ENCODE data around the gene CC2D1A. TPM values are rescaled to one million over a fixed set of nuclear protein-coding genes. Genes with fewer than 3 reads are reported as not detected.

Gene CC2D1A
- total RNA-seq, 1 donor from 2014 or later = 22.6 TPM

DNA sequence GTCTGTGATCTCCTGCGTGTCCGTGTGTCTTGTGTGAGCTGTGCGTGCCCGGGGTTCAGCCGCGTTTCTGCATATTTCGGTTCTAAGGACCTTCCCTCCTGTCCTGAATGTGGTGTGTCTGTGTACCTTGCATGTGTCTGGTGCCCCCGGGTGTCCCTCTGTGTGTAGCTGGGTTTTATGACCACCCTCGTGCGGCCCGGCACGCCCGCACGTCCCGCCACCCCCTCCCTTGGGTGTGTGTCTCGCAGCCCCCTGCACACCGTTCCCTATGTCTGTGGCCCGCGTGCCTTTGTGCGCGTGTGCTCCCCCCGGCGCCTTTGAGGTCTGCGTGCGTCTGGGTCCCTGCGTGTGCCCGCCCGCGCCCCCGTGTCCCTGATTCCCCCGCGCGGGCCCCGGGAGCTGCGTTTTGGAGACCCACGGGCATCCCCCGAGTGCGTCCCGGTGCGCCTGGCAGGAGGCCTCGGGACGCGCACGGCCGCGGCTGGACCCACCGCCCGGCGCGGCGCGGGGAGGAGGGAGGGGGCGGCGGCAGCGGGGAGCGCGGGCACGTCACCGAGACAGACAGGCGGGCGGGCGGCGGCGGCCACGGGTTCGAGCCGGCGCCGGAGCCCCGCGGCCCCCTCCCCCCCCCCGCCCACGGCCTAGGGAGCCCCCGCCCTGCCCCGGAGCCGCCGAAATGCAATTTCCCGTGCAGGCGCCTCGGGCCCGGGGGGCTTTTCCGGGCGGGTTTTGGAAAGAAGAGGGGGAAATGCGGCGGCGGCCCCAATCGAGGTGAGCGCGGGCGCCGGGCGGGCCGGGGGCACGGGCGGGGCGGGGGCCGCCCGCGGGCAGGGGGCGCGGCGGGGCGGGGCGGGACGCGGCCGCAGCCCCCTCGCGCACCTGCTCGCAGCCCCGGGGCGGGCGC lies 41.1 kb upstream of the CC2D1A start:
- Histone ChIP-seq H3K4me3 (ENCODE audit: insufficient read depth, low read depth, low read length) (peak overlapping the region; percentile 61), H4K20me1 (ENCODE audit: insufficient read depth, low read length) (no peaks in the 10 kb centered on the region), H3K36me3 (ENCODE audit: insufficient read depth, low read length) (no peaks in the 10 kb centered on the region), H3K4me2 (ENCODE audit: low read length) (peak overlapping the region; percentile 95), H3K9ac (ENCODE audit: low read length) (peak overlapping the region; percentile 80), H3K27me3 (ENCODE audit: insufficient read depth, low read length) (no peaks in the 10 kb centered on the region), H2AFZ (ENCODE audit: low read depth, low read length) (peak overlapping the region; percentile 41), H3K4me1 (ENCODE audit: insufficient read depth, low read length) (peaks cover 27% of the 10 kb centered on the region), H3K9me3 (ENCODE audit: insufficient read depth, low read depth, low read length) (no peaks in the 10 kb centered on the region), H3K27ac (ENCODE audit: low read depth, low read length) (no peak overlapping the region), H3K79me2 (ENCODE audit: insufficient read depth, low read length) (peaks cover 6% of the 10 kb centered on the region)
- H3K4me1 Mint-ChIP-seq (ENCODE audit: low read depth, unreplicated experiment) = peaks cover 9% of the 10 kb centered on the region
- TF ChIP-seq EZH2 (IDR thresholded peaks at IDR 0.05; ENCODE audit: insufficient read depth, low read length) = no peak
- TF ChIP-seq, protein P1, sequence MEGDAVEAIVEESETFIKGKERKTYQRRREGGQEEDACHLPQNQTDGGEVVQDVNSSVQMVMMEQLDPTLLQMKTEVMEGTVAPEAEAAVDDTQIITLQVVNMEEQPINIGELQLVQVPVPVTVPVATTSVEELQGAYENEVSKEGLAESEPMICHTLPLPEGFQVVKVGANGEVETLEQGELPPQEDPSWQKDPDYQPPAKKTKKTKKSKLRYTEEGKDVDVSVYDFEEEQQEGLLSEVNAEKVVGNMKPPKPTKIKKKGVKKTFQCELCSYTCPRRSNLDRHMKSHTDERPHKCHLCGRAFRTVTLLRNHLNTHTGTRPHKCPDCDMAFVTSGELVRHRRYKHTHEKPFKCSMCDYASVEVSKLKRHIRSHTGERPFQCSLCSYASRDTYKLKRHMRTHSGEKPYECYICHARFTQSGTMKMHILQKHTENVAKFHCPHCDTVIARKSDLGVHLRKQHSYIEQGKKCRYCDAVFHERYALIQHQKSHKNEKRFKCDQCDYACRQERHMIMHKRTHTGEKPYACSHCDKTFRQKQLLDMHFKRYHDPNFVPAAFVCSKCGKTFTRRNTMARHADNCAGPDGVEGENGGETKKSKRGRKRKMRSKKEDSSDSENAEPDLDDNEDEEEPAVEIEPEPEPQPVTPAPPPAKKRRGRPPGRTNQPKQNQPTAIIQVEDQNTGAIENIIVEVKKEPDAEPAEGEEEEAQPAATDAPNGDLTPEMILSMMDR (IDR thresholded peaks at IDR 0.05; ENCODE audit: insufficient read depth, low read depth, low read length) = no peak
- H3K27me3 Mint-ChIP-seq (ENCODE audit: low read depth, unreplicated experiment) = peaks cover 3% of the 10 kb centered on the region
- FAIRE-seq (no peak), DNase-seq (ENCODE audit: low read depth) (no peak)
- no peaks in the 10 kb centered on the region for H3K36me3 Mint-ChIP-seq (ENCODE audit: low read depth, unreplicated experiment)
- H3K27ac Mint-ChIP-seq (ENCODE audit: unreplicated experiment) = no peak overlapping the region
- peak overlapping the region; percentile 79 for H3K4me3 Mint-ChIP-seq (ENCODE audit: unreplicated experiment)
- H3K9me3 Mint-ChIP-seq (ENCODE audit: unreplicated experiment) = no peaks in the 10 kb centered on the region

DNA sequence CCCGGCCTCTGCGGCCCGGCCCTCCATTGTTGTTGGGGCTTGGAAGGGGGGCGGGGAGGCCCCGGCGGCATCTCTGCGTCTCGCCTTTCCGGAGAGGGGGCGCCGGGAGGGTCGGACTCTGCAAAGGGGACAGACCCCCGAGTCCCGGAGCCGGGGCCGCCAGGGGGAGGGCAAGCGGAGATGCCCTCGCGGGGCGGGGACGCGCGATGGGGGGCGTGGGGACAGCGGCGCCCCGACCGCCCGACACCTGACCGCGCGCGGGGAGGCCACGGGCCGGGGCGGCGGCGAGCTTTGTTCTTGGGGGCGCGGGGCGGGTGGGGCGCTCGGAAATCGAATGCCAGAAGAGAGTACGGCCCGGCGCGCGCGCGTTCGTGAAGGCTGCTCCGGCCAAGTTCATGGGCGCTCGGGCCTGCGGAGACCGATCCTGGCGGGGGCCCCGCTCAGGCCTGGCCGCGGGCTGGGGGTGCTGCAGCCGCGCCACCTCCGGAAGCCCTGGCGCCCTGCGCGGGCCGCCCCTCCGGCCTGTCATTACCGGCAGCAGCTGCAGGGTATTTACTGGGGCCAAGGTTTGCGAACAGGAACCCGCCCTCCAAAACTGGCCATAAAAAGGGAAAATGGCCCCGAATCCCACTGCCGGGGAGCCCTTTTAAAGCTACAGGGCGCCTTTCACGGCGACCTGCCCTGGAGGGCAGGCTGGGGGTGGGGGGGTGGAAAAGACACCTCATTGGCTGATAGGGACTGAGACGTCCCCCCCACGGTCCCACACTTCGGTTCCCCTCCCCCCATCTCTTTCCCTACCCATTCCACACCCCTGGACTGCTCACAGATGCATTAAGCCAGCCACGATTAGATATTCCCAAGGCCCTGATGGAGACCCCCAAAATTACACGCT lies 40.2 kb upstream of the CC2D1A start:
- DNase-seq (ENCODE audit: low read depth) (no peak), FAIRE-seq (no peak)
- peak overlapping the region; percentile 95 for H3K4me2 ChIP-seq (ENCODE audit: low read length)
- H3K9ac ChIP-seq (ENCODE audit: low read length) = peak overlapping the region; percentile 80
- H3K36me3 Mint-ChIP-seq (ENCODE audit: low read depth, unreplicated experiment) = no peaks in the 10 kb centered on the region
- H3K36me3 ChIP-seq (ENCODE audit: insufficient read depth, low read length) = no peaks in the 10 kb centered on the region
- H2AFZ ChIP-seq (ENCODE audit: low read depth, low read length) = peak overlapping the region; percentile 69
- no peaks in the 10 kb centered on the region for H3K9me3 ChIP-seq (ENCODE audit: insufficient read depth, low read depth, low read length)
- peaks cover 27% of the 10 kb centered on the region for H3K4me1 ChIP-seq (ENCODE audit: insufficient read depth, low read length)
- H3K4me1 Mint-ChIP-seq (ENCODE audit: low read depth, unreplicated experiment) = peaks cover 9% of the 10 kb centered on the region
- no peaks in the 10 kb centered on the region for H4K20me1 ChIP-seq (ENCODE audit: insufficient read depth, low read length)
- H3K27me3 Mint-ChIP-seq (ENCODE audit: low read depth, unreplicated experiment) = peaks cover 3% of the 10 kb centered on the region
- no peak for TF ChIP-seq EZH2 (IDR thresholded peaks at IDR 0.05; ENCODE audit: insufficient read depth, low read length)
- TF ChIP-seq, protein P1 (IDR thresholded peaks at IDR 0.05; ENCODE audit: insufficient read depth, low read depth, low read length) = no peak
- peak overlapping the region; percentile 48 for H3K27ac Mint-ChIP-seq (ENCODE audit: unreplicated experiment)
- H3K4me3 ChIP-seq (ENCODE audit: insufficient read depth, low read depth, low read length) = peak overlapping the region; percentile 61
- H3K9me3 Mint-ChIP-seq (ENCODE audit: unreplicated experiment) = no peaks in the 10 kb centered on the region
- no peaks in the 10 kb centered on the region for H3K27me3 ChIP-seq (ENCODE audit: insufficient read depth, low read length)
- H3K4me3 Mint-ChIP-seq (ENCODE audit: unreplicated experiment) = peak overlapping the region; percentile 77
- peaks cover 6% of the 10 kb centered on the region for H3K79me2 ChIP-seq (ENCODE audit: insufficient read depth, low read length)
- H3K27ac ChIP-seq (ENCODE audit: low read depth, low read length) = no peak overlapping the region

All from astrocyte (in vitro differentiated cells and primary cell).